Karpas-422 (cell line): ENCODE results near the gene DIPK1C. TPM values are rescaled to one million over a fixed set of nuclear protein-coding genes. Genes with fewer than 3 reads are reported as not detected.

Experiments
- DNase-seq: peaks from one replicate; pipeline ENCODE4 v3.0.0-alpha.2; 2015
- H2AFZ ChIP-seq: fragments of 200-600 bp; sonication (generic); 2 replicates; pipeline ENCODE4 v1.6.1; 2014; ENCODE audit warnings: antibody characterized with exemption, low read length, mixed read lengths
- H3K27ac ChIP-seq: fragments of 200-600 bp; sonication (generic); 2 replicates; pipeline ENCODE4 v1.5.1; 2014; ENCODE audit warnings: mild to moderate bottlenecking, low read length, moderate library complexity
- H3K27me3 ChIP-seq: fragments of 200-600 bp; sonication (generic); 2 replicates; pipeline ENCODE4 v1.6.1; 2014; ENCODE audit warnings: low read length, mixed read lengths
- H3K36me3 ChIP-seq: fragments of 200-600 bp; sonication (generic); 2 replicates; pipeline ENCODE4 v1.6.1; 2014; ENCODE audit warnings: low read length, mixed read lengths; ENCODE audit not compliant: insufficient read depth
- H3K4me1 ChIP-seq: fragments of 200-600 bp; sonication (generic); 2 replicates; pipeline ENCODE4 v1.6.1; 2014; ENCODE audit warnings: mild to moderate bottlenecking, low read length, mixed read lengths
- H3K4me2 ChIP-seq: fragments of 200-600 bp; sonication (generic); 2 replicates; pipeline ENCODE4 v1.6.1; 2014; ENCODE audit warnings: low read length, low read depth, mild to moderate bottlenecking; ENCODE audit not compliant: poor library complexity, severe bottlenecking
- H3K4me3 ChIP-seq: fragments of 200-600 bp; sonication (generic); 2 replicates; pipeline ENCODE4 v1.5.1; 2014; ENCODE audit warnings: mild to moderate bottlenecking, antibody characterized with exemption, low read length, mixed read lengths
- H3K79me2 ChIP-seq: fragments of 200-600 bp; sonication (generic); 2 replicates; pipeline ENCODE4 v1.6.1; 2014; ENCODE audit warnings: mild to moderate bottlenecking, low read length, mixed read lengths
- H3K9ac ChIP-seq: fragments of 200-600 bp; sonication (generic); 2 replicates; pipeline ENCODE4 v1.6.0; 2014; ENCODE audit warnings: low read length
- H3K9me2 ChIP-seq: fragments of 200-600 bp; sonication (generic), shearing (Covaris generic); replicated peaks from 2 replicates; pipeline ENCODE4 v1.6.0; 2014; ENCODE audit warnings: mild to moderate bottlenecking, low read length, moderate library complexity; ENCODE audit not compliant: insufficient read depth
- H3K9me3 ChIP-seq: fragments of 300-700, 200-600 bp; sonication (generic); 2 replicates; pipeline ENCODE4 v1.6.1; 2014; ENCODE audit warnings: low read length, mixed read lengths
- H4K20me1 ChIP-seq: fragments of 200-600 bp; sonication (generic); 2 replicates; pipeline ENCODE4 v1.6.1; 2014; ENCODE audit warnings: mild to moderate bottlenecking, antibody characterized with exemption, low read length, low read depth; ENCODE audit not compliant: insufficient read depth
- total RNA-seq: library from RNA; depleted of rRNA; stranded (reverse); fragments of >200 nt; shearing (Covaris generic); gene quantifications from 2 replicates; pipeline ENCODE4 v1.2.3, GENCODE V29; 2014; ENCODE audit warnings: low replicate concordance

The DIPK1C gene
- total RNA-seq, 1 experiment from 2014 or later, result not detected

- Histone ChIP-seq H3K27me3 (0 out of 2 replicates have a peak, but pooled peaks cover 2% of the 10 kb centered on the region), H3K36me3 (no peaks in the 10 kb centered on the region), H3K9me2 (no peaks in the 10 kb centered on the region), H3K79me2 (no peaks in the 10 kb centered on the region), H3K4me2 (no peak overlapping the region), H3K9me3 (no peaks in the 10 kb centered on the region), H2AFZ (no peak overlapping the region), H4K20me1 (no peaks in the 10 kb centered on the region), H3K4me3 (no peak overlapping the region), H3K9ac (no peak overlapping the region), H3K4me1 (no peaks in the 10 kb centered on the region), H3K27ac (no peak overlapping the region)
- DNase-seq, result no peak
These were observed 62.1 kb downstream of the DIPK1C start for GRCh38 chr18:74395006-74395405.

GRCh38 chr18:74392323-74392722 is 64.8 kb downstream of the DIPK1C start:
- no peak overlapping the region for H3K9ac ChIP-seq
- H4K20me1 ChIP-seq, result no peaks in the 10 kb centered on the region
- H3K4me2 ChIP-seq, result no peak overlapping the region
- H3K4me1 ChIP-seq, result no peaks in the 10 kb centered on the region
- no peaks in the 10 kb centered on the region for H3K9me2 ChIP-seq
- no peak overlapping the region for H3K4me3 ChIP-seq
- no peak overlapping the region for H3K27ac ChIP-seq
- H3K9me3 ChIP-seq, result no peaks in the 10 kb centered on the region
- H3K27me3 ChIP-seq, result 0 out of 2 replicates have a peak, but pooled peaks cover 2% of the 10 kb centered on the region
- no peak overlapping the region for H2AFZ ChIP-seq
- no peaks in the 10 kb centered on the region for H3K36me3 ChIP-seq
- no peak for DNase-seq
- H3K79me2 ChIP-seq, result no peaks in the 10 kb centered on the region

GRCh38 chr18:74390900-74391299 is 66.2 kb downstream of the DIPK1C start:
- H3K9me3 ChIP-seq, result no peaks in the 10 kb centered on the region
- no peaks in the 10 kb centered on the region for H3K4me1 ChIP-seq
- DNase-seq, result no peak
- H3K79me2 ChIP-seq, result no peaks in the 10 kb centered on the region
- H3K36me3 ChIP-seq, result no peaks in the 10 kb centered on the region
- H2AFZ ChIP-seq, result no peak overlapping the region
- no peak overlapping the region for H3K27ac ChIP-seq
- H3K4me2 ChIP-seq, result no peak overlapping the region
- no peak overlapping the region for H3K9ac ChIP-seq
- H3K27me3 ChIP-seq, result 0 out of 2 replicates have a peak, but pooled peaks cover 2% of the 10 kb centered on the region
- no peak overlapping the region for H3K4me3 ChIP-seq
- H4K20me1 ChIP-seq, result no peaks in the 10 kb centered on the region
- no peaks in the 10 kb centered on the region for H3K9me2 ChIP-seq

- H3K4me1 ChIP-seq, result no peaks in the 10 kb centered on the region
These were observed 67.1 kb downstream of the DIPK1C start for GRCh38 chr18:74389991-74390390.

GRCh38 chr18:74389171-74389927 is 67.8 kb downstream of the DIPK1C start:
- Histone ChIP-seq H4K20me1 (no peaks in the 10 kb centered on the region), H3K4me2 (no peak overlapping the region), H3K9me2 (no peaks in the 10 kb centered on the region), H2AFZ (no peak overlapping the region), H3K27ac (no peak overlapping the region), H3K27me3 (0 out of 2 replicates have a peak, but pooled peaks cover 2% of the 10 kb centered on the region), H3K79me2 (no peaks in the 10 kb centered on the region), H3K36me3 (no peaks in the 10 kb centered on the region), H3K4me3 (no peak overlapping the region), H3K9ac (no peak overlapping the region), H3K9me3 (no peaks in the 10 kb centered on the region), H3K4me1 (no peaks in the 10 kb centered on the region)
- no peak for DNase-seq

More at GRCh38 chr18:74389991-74390390, 67.1 kb downstream of the DIPK1C start:
- no peaks in the 10 kb centered on the region for H3K79me2 ChIP-seq
- H4K20me1 ChIP-seq, result no peaks in the 10 kb centered on the region
- H2AFZ ChIP-seq, result no peak overlapping the region
- no peaks in the 10 kb centered on the region for H3K9me2 ChIP-seq
- no peaks in the 10 kb centered on the region for H3K9me3 ChIP-seq
- no peak overlapping the region for H3K9ac ChIP-seq
- no peak overlapping the region for H3K4me3 ChIP-seq
- H3K36me3 ChIP-seq, result no peaks in the 10 kb centered on the region
- H3K27ac ChIP-seq, result no peak overlapping the region
- 0 out of 2 replicates have a peak, but pooled peaks cover 2% of the 10 kb centered on the region for H3K27me3 ChIP-seq
- no peak for DNase-seq
- no peak overlapping the region for H3K4me2 ChIP-seq

- Histone ChIP-seq H3K4me3 (no peak overlapping the region), H3K27me3 (0 out of 2 replicates have a peak, but pooled peaks cover 2% of the 10 kb centered on the region), H3K9ac (no peak overlapping the region), H3K4me2 (no peak overlapping the region), H3K79me2 (no peaks in the 10 kb centered on the region), H3K4me1 (no peaks in the 10 kb centered on the region), H3K36me3 (no peaks in the 10 kb centered on the region), H2AFZ (no peak overlapping the region), H3K9me2 (no peaks in the 10 kb centered on the region), H3K27ac (no peak overlapping the region), H4K20me1 (no peaks in the 10 kb centered on the region), H3K9me3 (no peaks in the 10 kb centered on the region)
- no peak for DNase-seq
These were observed 68.9 kb downstream of the DIPK1C start for GRCh38 chr18:74388227-74388626.

- Histone ChIP-seq H3K9me3 (no peaks in the 10 kb centered on the region), H3K9ac (no peak overlapping the region), H2AFZ (no peak overlapping the region), H3K27ac (no peak overlapping the region), H3K9me2 (no peaks in the 10 kb centered on the region), H4K20me1 (no peaks in the 10 kb centered on the region), H3K4me3 (no peak overlapping the region), H3K4me2 (no peak overlapping the region), H3K27me3 (0 out of 2 replicates have a peak, but pooled peaks cover 2% of the 10 kb centered on the region), H3K36me3 (no peaks in the 10 kb centered on the region), H3K4me1 (no peaks in the 10 kb centered on the region), H3K79me2 (no peaks in the 10 kb centered on the region)
- DNase-seq, result no peak
These were observed 69.7 kb downstream of the DIPK1C start for GRCh38 chr18:74387383-74387782.
